GM12878 (cell line): ENCODE measurements around the gene TMEM40.

Experiments used
- RAD21 ChIP-seq: IDR thresholded peaks from 2 replicates; pipeline ENCODE4 v1.6.1; 2011; ENCODE audit warnings: mild to moderate bottlenecking, low read depth, low read length, moderate library complexity; ENCODE audit not compliant: insufficient read depth
- SREBF2 ChIP-seq: IDR thresholded peaks from 2 replicates; pipeline ENCODE4 v1.6.1; 2012; ENCODE audit warnings: mild to moderate bottlenecking, low read length

DNA sequence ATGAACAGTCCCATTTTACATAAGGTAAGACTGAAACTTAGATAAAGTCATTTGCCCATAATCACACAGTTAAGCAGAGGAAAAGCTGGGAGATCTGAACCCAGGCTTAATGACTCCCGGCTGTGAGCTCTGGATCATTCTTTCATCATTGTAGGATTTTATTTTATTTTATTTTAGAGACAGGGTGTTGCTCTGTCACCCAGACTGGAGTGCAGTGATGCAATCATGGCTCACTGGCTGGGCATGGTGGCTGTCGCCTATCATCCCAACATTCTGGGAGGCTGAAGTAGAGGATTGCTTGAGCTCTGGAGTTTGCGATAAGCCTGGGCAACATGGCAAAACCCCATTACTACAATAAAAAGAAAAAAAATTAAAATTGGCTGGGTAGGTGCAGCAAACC lies 63.9 kb downstream of the TMEM40 start:
- no peak for TF ChIP-seq RAD21
- TF ChIP-seq SREBF2, result no peak
